Measurements from ENCODE around the gene CLRN1. TPM values are rescaled to one million over a fixed set of nuclear protein-coding genes. Genes with fewer than 3 reads are reported as not detected.

Gene CLRN1
- total RNA-seq, 4 donors from 2014 or later: not detected

DNA sequence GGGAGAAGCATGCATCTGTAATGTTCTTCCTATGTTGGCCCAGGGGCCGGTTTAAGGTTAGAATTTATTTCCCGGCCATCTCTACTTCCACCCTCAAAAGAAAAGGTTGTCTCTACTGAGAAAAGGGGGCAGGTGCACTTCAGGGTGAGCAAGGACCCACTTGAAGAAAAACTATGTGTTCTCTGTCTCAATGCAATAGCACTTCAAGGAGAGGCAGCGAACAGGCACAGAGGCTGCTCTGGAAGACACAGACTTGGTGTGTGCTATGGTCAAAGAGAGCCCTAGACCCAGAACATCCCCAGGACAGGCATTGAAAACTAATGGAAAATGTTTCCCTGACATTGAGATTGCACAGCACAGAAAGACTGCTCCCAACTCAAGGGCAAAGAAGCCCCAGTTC, 74.9 kb downstream of the CLRN1 start:
- no peak overlapping the region for H3K27ac ChIP-seq
- no peaks in the 10 kb centered on the region for H3K36me3 ChIP-seq
- WGBS, 2 donors: 60 to 61% methylated on average over 3 of the region's 3 CpGs
- peak; percentile 9 to 27 for DNase-seq
- TF ChIP-seq, protein P1, sequence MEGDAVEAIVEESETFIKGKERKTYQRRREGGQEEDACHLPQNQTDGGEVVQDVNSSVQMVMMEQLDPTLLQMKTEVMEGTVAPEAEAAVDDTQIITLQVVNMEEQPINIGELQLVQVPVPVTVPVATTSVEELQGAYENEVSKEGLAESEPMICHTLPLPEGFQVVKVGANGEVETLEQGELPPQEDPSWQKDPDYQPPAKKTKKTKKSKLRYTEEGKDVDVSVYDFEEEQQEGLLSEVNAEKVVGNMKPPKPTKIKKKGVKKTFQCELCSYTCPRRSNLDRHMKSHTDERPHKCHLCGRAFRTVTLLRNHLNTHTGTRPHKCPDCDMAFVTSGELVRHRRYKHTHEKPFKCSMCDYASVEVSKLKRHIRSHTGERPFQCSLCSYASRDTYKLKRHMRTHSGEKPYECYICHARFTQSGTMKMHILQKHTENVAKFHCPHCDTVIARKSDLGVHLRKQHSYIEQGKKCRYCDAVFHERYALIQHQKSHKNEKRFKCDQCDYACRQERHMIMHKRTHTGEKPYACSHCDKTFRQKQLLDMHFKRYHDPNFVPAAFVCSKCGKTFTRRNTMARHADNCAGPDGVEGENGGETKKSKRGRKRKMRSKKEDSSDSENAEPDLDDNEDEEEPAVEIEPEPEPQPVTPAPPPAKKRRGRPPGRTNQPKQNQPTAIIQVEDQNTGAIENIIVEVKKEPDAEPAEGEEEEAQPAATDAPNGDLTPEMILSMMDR (IDR thresholded peaks at IDR 0.05): no peak
- TF ChIP-seq POLR2A (IDR thresholded peaks at IDR 0.05): no peak
- no peaks in the 10 kb centered on the region for H3K9me3 ChIP-seq
- H3K4me3 ChIP-seq (replicated peaks in 1 of 3): no peak overlapping the region
- H3K4me1 ChIP-seq: no peaks in the 10 kb centered on the region
- intact Hi-C loops (cut with DNase I): no loop called here
- H3K27me3 ChIP-seq: no peaks in the 10 kb centered on the region

DNA sequence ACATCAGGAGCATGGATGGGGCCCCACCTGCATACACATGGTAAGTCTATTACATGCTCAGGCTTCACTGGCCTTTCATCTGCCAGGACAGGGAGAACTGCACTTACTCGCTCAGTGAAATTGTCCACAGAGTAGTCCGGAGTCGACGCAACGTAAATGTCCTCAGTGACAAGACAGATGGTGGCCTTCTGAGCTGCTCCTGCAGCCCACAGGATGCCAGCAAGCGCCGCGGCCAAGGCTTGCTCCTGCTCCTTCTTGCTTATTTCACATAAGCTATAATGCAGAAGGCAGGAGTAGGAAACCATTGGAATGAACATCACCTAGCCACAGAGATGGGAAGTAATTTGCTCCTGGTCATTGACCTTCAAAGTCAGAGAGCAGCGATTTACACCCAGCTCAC, 81.7 kb downstream of the CLRN1 start:
- 99% methylated on average over 9 of the region's 9 CpGs for WGBS, 2 donors
- no peaks in the 10 kb centered on the region for H3K36me3 ChIP-seq
- H3K27me3 ChIP-seq: no peaks in the 10 kb centered on the region
- DNase-seq: no peak
- no peak overlapping the region for H3K4me3 ChIP-seq (replicated peaks in 1 of 3)
- intact Hi-C loops (cut with DNase I): no loop called here
- no peak overlapping the region for H3K27ac ChIP-seq
- H3K4me1 ChIP-seq: no peaks in the 10 kb centered on the region
- TF ChIP-seq, protein P1 (IDR thresholded peaks at IDR 0.05): no peak
- TF ChIP-seq POLR2A (IDR thresholded peaks at IDR 0.05): no peak
- H3K9me3 ChIP-seq: no peaks in the 10 kb centered on the region

DNA sequence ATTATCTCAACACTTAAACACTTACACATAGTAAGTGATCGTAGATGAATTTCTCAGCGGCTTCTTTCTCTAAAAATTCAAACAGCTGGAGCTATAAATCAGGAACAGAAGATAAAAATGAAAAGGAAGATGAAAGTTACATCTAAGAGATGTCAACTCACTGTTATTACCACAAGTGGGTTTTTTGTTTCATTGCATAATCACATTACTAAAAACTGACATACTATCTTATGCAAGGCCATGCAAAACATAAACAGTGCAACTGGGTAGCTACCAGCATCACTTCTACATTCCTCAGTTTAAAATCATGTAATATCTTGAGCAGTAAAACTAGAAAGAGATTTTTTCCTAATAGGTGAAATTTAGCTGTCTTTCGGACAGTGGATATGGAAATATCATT, 82.2 kb downstream of the CLRN1 start:
- H3K4me1 ChIP-seq: no peaks in the 10 kb centered on the region
- H3K36me3 ChIP-seq: no peaks in the 10 kb centered on the region
- H3K4me3 ChIP-seq (replicated peaks in 1 of 3): no peak overlapping the region
- 94% methylated on average over 3 of the region's 3 CpGs for WGBS, 2 donors
- H3K27ac ChIP-seq: no peak overlapping the region
- intact Hi-C loops (cut with DNase I): no loop called here
- no peak for DNase-seq
- TF ChIP-seq, protein P1 (IDR thresholded peaks at IDR 0.05): no peak
- no peak for TF ChIP-seq POLR2A (IDR thresholded peaks at IDR 0.05)
- no peaks in the 10 kb centered on the region for H3K27me3 ChIP-seq
- H3K9me3 ChIP-seq: no peaks in the 10 kb centered on the region

DNA sequence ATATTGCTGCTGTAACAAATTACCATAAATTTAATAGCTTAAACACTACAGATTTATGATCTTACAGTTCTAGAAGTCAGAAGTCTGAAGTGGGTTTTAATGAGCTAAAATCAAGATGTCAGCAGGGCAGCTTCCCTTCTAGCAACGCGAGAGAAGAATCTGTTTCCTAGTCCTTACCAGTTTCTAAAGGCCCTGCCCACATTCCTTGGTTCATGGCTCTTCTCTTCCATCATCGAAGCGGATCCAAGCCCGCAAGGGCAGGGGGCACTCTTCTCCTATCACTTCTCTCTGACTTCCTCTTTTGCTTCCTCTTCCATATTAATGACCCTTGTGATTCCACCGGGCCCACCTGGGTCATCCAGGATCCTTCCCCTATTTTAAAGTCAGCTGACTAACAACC, 83.4 kb downstream of the CLRN1 start:
- Histone ChIP-seq H3K9me3 (no peaks in the 10 kb centered on the region), H3K27ac (no peak overlapping the region)
- 81 to 90% methylated on average over 6 of the region's 6 CpGs for WGBS, 2 donors

DNA sequence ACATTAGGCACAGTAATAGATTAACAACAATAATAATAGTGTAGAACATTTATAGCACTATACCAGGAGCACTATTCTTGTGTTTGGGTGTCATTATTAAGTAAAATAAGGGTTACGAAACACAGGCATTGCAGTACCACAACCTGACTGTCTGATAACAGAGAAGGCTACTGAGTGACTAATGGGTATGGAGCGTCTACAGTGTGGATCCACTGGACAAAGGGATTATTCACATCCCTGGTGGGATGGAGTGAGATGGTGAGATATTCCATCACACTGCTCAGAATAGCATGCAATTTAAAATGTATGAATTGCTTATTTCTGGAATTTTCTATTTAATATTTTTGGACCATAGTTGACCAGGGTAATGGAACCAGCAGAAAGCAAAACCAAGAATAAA, 85.5 kb downstream of the CLRN1 start:
- WGBS, 2 donors: 82 to 96% methylated on average over 2 of the region's 2 CpGs
- no peak for TF ChIP-seq POLR2A (IDR thresholded peaks at IDR 0.05)
- TF ChIP-seq, protein P1 (IDR thresholded peaks at IDR 0.05): no peak
- intact Hi-C loops (cut with DNase I): no loop called here

More for the DNA sequence above, 83.4 kb downstream of the CLRN1 start:
- intact Hi-C loops (cut with DNase I): no loop called here
- H3K4me3 ChIP-seq (replicated peaks in 1 of 3): no peak overlapping the region
- no peak for DNase-seq
- TF ChIP-seq, protein P1 (IDR thresholded peaks at IDR 0.05): no peak
- TF ChIP-seq POLR2A (IDR thresholded peaks at IDR 0.05): no peak
- H3K27me3 ChIP-seq: no peaks in the 10 kb centered on the region
- H3K36me3 ChIP-seq: no peaks in the 10 kb centered on the region
- no peaks in the 10 kb centered on the region for H3K4me1 ChIP-seq

More for the DNA sequence above, 85.5 kb downstream of the CLRN1 start:
- Histone ChIP-seq H3K4me3 (replicated peaks in 1 of 3) (no peak overlapping the region), H3K4me1 (no peaks in the 10 kb centered on the region), H3K9me3 (no peaks in the 10 kb centered on the region), H3K36me3 (no peaks in the 10 kb centered on the region), H3K27ac (no peak overlapping the region), H3K27me3 (no peaks in the 10 kb centered on the region)
- no peak for DNase-seq

All from thyroid gland (tissue), 4 donors.